GM19324 (cell line): ENCODE results near the gene DMWD.

ENCODE experiments used
- ATAC-seq: cut with Tn5 transposase; IDR thresholded peaks from one replicate; pipeline ENCODE4 v1.9.1; 2021; ENCODE audit warnings: mild to moderate bottlenecking, moderate library complexity; ENCODE audit not compliant: unreplicated experiment, low FRiP score

DMWD gene

GRCh38 chr19:45772130-45772840 lies 20.4 kb downstream of the DMWD start:
- no peak for ATAC-seq

GRCh38 chr19:45771311-45771933 lies 21.2 kb downstream of the DMWD start:
- no peak for ATAC-seq

DNA sequence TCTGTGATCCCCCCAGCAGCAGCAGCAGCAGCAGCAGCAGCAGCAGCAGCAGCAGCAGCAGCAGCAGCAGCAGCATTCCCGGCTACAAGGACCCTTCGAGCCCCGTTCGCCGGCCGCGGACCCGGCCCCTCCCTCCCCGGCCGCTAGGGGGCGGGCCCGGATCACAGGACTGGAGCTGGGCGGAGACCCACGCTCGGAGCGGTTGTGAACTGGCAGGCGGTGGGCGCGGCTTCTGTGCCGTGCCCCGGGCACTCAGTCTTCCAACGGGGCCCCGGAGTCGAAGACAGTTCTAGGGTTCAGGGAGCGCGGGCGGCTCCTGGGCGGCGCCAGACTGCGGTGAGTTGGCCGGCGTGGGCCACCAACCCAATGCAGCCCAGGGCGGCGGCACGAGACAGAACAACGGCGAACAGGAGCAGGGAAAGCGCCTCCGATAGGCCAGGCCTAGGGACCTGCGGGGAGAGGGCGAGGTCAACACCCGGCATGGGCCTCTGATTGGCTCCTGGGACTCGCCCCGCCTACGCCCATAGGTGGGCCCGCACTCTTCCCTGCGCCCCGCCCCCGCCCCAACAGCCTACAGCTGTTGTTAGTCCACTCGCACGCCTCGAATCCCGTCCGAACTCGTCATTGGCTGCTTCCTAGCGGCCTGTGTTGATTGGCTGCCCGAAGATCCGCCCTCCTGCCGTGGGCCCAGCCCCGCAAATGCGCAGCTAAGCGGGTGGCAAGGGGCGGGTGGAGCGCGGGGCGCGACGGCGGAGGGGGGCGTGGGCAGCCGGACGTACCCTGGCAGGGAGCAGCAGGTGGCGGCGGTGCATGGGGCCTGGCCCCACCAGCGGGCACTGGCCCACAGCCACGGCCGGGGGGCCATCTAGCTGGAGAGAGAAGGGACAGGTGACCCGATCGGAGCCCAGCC lies 22.2 kb downstream of the DMWD start:
- ATAC-seq, result peak; percentile 47

- no peak for ATAC-seq
Observed at GRCh38 chr19:45769821-45770191, 22.8 kb downstream of the DMWD start.

DNA sequence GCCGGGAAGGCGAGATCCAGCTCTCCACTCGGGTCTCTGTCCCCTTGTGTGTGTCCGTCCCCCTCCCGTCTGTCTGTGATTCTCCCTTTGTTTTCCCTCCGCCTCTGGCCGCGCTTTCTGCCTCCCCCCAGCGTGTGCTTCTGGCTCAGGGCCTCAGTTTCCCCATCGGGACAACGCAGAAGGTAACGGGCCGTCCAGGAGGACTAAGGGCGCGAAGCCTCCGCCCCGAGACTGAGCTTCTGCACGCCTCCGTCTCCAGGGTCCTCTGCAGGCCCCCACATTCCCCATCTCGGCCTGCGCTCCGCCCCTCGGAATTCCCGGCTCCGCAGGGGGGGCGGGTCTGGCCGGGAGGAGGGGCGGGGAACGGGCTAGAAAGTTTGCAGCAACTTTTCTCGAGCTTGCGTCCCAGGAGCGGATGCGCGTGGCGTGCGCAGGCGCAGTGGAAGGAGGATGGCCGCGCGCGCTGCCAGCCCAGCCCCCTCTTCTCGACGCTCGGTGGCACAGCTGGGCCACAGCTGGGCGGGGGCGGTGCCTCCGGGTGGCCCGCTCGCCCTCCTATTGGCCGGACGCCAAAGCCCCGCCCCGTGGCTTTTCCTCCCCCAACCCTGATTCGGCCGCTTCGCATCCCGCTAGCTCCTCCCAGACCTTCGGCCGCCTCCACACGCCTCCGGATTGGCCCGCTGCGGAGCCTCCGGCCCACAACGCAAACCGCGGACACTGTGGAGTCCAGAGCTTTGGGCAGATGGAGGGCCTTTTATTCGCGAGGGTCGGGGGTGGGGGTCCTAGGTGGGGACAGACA lies 23.5 kb downstream of the DMWD start, which contains the start of gene SIX5:
TSS of gene SIX5 (minus strand) at position 269 of the 799 bp plus-strand sequence. CDS start 408 bp downstream, outside the sequence.
- peak; percentile 75 for ATAC-seq

DNA sequence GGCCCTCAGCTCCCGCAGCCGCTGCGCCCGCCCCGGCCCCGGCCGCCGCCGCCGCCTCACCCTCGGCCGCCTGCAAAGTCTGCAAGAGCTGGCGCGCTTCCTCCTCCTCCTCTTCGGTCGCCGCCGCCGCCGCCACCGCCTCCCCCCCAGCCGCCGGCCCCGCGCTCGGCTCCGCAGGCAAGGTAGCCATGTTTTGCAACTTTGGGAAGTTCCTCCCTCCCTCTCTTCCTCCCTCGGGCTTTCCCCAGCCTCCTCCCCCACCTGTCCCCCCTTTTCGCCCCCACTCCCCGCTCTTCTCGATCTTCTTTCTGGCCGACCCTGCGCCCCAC lies 24.0 kb downstream of the DMWD start:
- ATAC-seq, result no peak

GRCh38 chr19:45767881-45768654 lies 24.6 kb downstream of the DMWD start:
- ATAC-seq, result no peak

- no peak for ATAC-seq
Observed at GRCh38 chr19:45767410-45767880, 25.2 kb downstream of the DMWD start.

DNA sequence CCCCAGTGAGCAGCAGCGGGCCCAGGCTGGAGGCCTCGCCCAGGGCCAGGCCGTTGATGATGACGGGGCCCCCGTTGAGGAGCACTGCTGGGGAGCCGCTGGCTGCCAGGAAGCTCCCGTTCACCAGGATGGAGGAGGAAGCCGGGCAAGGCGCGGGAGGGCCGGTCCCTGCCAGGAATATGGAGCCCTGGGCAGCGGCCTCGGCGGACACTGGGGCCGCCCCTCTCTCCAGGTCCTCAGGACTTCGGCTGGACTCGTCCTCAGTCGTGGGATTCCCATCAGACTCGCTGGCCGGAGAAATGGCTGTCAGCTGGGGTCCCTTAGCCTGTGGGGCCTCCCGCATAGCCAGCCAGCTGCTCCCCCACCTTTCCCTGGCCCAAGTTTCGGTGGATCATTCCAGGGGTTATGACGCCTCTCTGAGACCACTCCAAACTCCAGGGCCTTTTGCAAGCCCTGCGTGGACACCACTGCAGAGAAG lies 25.7 kb downstream of the DMWD start:
- ATAC-seq, result no peak

DNA sequence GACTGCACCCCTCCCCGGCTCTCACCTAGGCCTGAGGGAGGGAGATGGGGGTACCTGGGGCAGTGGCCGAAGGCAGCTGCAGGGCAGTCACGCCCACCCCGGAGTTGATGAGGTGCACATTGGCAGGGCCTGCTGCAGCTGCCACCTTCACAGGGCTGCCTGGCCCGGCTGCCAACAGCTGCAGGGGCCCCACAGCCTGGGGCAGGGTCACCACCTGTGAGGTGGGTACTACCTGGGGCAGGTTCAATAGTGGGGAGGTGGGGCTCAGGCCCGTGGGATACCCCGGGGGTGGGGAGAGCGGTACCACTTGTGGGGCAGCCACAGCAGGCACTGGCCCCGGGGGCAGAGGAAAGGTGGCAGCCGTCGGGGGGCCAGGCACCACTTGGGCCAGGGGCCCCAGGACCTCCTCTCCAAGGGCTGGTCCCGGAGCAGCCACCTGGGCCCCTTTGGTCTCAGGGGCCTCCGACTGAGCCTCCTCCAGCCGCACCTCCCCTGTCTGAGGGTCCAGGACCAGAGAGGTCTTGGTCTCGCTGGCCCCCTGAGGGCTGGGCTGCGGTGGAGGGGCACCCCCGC lies 26.3 kb downstream of the DMWD start:
- ATAC-seq, result no peak

GRCh38 chr19:45765702-45766295 lies 26.8 kb downstream of the DMWD start:
- ATAC-seq, result no peak

GRCh38 chr19:45764945-45765701 lies 27.5 kb downstream of the DMWD start:
- ATAC-seq, result no peak

DNA sequence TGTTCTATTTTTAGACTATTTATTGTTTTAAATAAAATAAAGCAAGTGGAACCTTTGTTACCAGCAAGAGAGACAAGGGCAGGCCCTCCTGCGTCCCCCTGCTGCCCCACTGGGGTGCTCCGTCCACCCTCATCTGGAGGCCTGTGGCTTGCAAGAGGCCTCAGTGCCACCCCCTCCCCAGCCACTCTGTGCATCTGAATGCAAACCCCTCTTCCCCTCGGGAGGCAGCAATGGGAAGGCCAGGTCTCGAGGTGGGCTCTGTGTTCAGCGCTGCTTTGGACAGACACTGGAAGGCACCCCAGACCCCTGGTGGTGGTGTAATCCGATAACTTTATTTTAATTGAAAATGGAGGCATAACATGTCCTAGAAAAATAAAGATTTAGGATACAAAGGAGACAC lies 28.2 kb downstream of the DMWD start:
- ATAC-seq, result no peak

- ATAC-seq, result no peak
Observed at GRCh38 chr19:45763691-45764294, 28.9 kb downstream of the DMWD start.

GRCh38 chr19:45762870-45763631 lies 29.6 kb downstream of the DMWD start:
- ATAC-seq, result no peak

GRCh38 chr19:45761714-45762113 lies 30.9 kb downstream of the DMWD start:
- no peak for ATAC-seq

- ATAC-seq, result no peak
Observed at GRCh38 chr19:45758921-45759320, 33.7 kb downstream of the DMWD start.
